ENCODE results near the gene IFI27L1. TPM values are rescaled to one million over a fixed set of nuclear protein-coding genes. Genes with fewer than 3 reads are reported as not detected.

The IFI27L1 gene
- total RNA-seq, 1 donor from 2014 or later, result 8.9 TPM

DNA sequence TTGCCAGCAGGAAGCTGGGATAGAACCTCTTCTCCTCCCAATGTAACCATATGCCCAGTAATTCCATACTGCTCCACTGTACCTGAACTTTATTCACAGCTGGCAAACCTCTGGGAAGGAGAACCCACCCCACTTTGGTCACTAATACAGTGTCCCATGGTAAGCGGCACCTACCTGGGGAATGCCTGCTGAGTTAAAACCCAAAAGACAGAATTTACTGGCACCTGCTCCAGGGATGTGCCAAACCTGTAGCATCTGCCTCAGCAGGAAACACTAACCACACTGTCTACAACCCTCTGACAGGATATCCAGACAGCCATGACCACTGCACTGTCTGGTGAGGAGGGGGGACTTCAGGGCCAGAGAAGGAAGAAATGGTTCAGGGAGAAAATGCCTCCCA lies 26.7 kb upstream of the IFI27L1 start:
- peaks cover 56% of the 10 kb centered on the region for H3K4me1 ChIP-seq
- H3K27me3 ChIP-seq (ENCODE audit: low read depth), result no peaks in the 10 kb centered on the region
- peaks cover 99% of the 10 kb centered on the region for H3K36me3 ChIP-seq
- H3K4me3 ChIP-seq, result no peak overlapping the region
- TF ChIP-seq, protein P1, sequence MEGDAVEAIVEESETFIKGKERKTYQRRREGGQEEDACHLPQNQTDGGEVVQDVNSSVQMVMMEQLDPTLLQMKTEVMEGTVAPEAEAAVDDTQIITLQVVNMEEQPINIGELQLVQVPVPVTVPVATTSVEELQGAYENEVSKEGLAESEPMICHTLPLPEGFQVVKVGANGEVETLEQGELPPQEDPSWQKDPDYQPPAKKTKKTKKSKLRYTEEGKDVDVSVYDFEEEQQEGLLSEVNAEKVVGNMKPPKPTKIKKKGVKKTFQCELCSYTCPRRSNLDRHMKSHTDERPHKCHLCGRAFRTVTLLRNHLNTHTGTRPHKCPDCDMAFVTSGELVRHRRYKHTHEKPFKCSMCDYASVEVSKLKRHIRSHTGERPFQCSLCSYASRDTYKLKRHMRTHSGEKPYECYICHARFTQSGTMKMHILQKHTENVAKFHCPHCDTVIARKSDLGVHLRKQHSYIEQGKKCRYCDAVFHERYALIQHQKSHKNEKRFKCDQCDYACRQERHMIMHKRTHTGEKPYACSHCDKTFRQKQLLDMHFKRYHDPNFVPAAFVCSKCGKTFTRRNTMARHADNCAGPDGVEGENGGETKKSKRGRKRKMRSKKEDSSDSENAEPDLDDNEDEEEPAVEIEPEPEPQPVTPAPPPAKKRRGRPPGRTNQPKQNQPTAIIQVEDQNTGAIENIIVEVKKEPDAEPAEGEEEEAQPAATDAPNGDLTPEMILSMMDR (IDR thresholded peaks at IDR 0.05; ENCODE audit: borderline replicate concordance), result no peak
- no peak for DNase-seq
- H3K27ac ChIP-seq (replicated peaks), result no peak overlapping the region
- H3K9me3 ChIP-seq (replicated peaks), result no peaks in the 10 kb centered on the region
- intact Hi-C loops (cut with micrococcal nuclease), result no loop called here

DNA sequence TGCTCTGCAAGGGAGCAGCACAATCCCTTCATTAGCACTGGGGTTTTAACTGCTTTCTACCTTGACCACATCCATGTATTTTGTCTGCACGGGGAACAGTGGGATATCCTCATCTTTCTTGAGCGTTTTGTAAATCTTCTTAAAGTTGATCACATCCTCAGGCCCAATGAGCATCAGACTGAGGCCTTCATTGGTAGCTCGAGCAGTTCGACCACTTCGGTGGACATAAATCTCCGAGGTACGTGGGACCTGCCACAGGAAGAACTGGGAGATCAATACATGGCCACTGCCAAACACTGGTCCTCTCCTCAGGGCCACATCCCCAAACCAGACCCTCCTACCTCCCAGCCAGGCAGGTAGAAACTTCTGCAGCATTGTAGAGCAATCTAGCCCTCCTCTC lies 26.2 kb upstream of the IFI27L1 start:
- Histone ChIP-seq H3K9me3 (replicated peaks) (no peaks in the 10 kb centered on the region), H3K4me3 (no peak overlapping the region), H3K27me3 (ENCODE audit: low read depth) (no peaks in the 10 kb centered on the region), H3K4me1 (peaks cover 56% of the 10 kb centered on the region), H3K36me3 (peaks cover 99% of the 10 kb centered on the region), H3K27ac (replicated peaks) (no peak overlapping the region)
- TF ChIP-seq, protein P1 (IDR thresholded peaks at IDR 0.05; ENCODE audit: borderline replicate concordance), result no peak
- DNase-seq, result no peak
- intact Hi-C loops (cut with micrococcal nuclease), result no loop called here

DNA sequence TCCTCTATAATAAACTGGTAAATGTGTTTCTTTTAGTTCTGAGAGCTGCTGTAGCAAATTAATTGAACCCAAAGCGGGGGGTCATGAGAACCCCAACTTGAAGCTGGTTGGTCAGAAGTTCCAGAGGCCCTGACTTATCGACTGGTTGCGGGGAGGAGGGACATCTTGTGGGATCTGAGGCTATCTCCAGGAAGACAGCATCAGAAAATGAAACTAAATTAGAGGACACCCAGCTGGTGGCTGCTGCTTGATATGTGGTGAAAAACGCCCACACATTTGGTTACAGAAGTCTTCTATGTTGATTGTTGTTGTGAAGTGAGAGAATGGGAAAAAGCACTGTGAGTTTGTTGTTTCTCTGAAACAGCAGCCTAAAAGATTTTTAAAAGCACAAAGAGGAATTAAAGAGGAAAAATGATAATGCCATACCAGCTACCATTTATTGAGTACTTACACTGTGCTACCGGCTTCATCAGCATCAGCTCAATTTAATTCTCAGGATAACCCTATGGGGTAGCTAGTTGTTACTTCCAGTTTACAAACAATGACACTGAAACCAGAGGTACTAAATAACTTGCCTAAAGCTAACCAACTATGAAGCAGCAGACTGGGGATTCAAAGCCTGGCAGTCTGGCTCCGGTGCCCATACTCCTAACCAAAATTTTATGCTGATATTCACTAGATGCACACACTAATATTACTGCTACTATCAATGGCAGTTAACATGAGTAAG lies 24.4 kb upstream of the IFI27L1 start:
- Histone ChIP-seq H3K4me1 (peaks cover 49% of the 10 kb centered on the region), H3K9me3 (replicated peaks) (no peaks in the 10 kb centered on the region), H3K36me3 (peaks cover 99% of the 10 kb centered on the region), H3K27me3 (ENCODE audit: low read depth) (no peaks in the 10 kb centered on the region), H3K27ac (replicated peaks) (no peak overlapping the region), H3K4me3 (no peak overlapping the region)
- TF ChIP-seq, protein P1 (IDR thresholded peaks at IDR 0.05; ENCODE audit: borderline replicate concordance), result no peak
- intact Hi-C loops (cut with micrococcal nuclease), result no loop called here
- DNase-seq, result no peak

DNA sequence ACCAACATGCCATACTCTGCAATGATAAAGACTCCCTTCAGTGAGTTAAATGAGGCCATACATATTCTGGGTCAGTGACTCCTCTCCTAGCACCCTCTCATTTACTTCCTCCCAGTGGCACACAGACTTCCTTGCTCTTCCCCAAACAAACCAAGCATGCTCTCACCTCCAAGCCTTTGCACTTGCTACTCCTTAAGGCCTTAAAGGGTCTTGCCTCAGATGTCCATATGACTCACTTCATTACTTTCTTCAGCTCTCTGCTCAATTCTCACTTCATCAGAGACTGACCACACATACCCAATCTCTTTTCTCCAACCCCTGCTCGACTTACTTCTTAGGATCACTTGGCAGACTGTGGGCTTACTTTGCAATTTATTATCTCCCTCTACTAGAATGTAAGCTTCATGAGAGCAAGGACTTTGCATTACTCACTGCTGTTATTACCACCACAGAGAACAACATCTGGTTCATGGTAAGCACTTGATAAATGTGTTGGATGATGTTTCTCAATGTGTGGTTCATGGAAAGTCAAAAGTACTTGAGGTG lies 22.9 kb upstream of the IFI27L1 start:
- TF ChIP-seq, protein P1 (IDR thresholded peaks at IDR 0.05; ENCODE audit: borderline replicate concordance), result no peak
- peaks cover 49% of the 10 kb centered on the region for H3K4me1 ChIP-seq
- no peaks in the 10 kb centered on the region for H3K9me3 ChIP-seq (replicated peaks)
- DNase-seq, result no peak
- no peak overlapping the region for H3K4me3 ChIP-seq
- peaks cover 94% of the 10 kb centered on the region for H3K36me3 ChIP-seq
- no peaks in the 10 kb centered on the region for H3K27me3 ChIP-seq (ENCODE audit: low read depth)
- intact Hi-C loops (cut with micrococcal nuclease), result no loop called here
- H3K27ac ChIP-seq (replicated peaks), result no peak overlapping the region

DNA sequence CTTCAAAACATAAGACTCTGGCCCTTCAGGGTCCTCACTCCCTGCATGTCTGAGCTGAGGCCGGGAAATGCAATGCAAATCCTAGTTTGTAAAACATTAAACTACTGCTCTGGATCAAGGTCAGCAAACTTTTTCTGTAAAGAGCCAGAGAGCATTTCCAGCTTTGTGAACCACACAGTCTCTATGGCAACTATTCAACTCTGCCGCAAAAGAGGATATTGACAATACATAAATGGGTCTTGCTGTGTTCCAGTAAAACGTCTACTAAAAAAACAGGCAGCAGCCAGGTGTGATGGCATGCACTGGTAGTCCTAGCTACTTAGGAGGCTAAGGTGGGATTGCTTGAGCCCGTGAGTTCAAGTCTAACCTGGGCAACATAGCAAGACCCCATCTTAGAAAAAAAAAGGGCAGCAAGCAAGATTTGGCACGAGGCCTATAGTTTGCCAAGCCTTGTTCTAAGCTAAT lies 22.4 kb upstream of the IFI27L1 start:
- no peak for DNase-seq
- Histone ChIP-seq H3K4me3 (no peak overlapping the region), H3K36me3 (peaks cover 89% of the 10 kb centered on the region), H3K9me3 (replicated peaks) (no peaks in the 10 kb centered on the region), H3K27ac (replicated peaks) (no peak overlapping the region), H3K4me1 (peaks cover 53% of the 10 kb centered on the region), H3K27me3 (ENCODE audit: low read depth) (no peaks in the 10 kb centered on the region)
- intact Hi-C loops (cut with micrococcal nuclease), result no loop called here
- TF ChIP-seq, protein P1 (IDR thresholded peaks at IDR 0.05; ENCODE audit: borderline replicate concordance), result no peak
